Hepatocyte (in vitro differentiated cells): ENCODE data around the gene SLC16A6. TPM values are rescaled to one million over a fixed set of nuclear protein-coding genes. Genes with fewer than 3 reads are reported as not detected.
"Not testable (repeated sequence)": the region's sequence is repeated elsewhere in the genome, so short reads cannot be mapped to it uniquely, and the experiment has no call there.

Source experiments
- DNase-seq: peaks from one replicate; pipeline ENCODE4 v3.0.0-alpha.2; 2016; ENCODE audit warnings: low spot score
- H2AFZ ChIP-seq: fragments of 200-600 bp; sonication (generic); 2 replicates; pipeline ENCODE4 v1.6.0; 2016; ENCODE audit warnings: antibody characterized with exemption, mild to moderate bottlenecking
- H3K27ac ChIP-seq: fragments of 200-600 bp; sonication (generic); 2 replicates; pipeline ENCODE4 v1.5.1; 2016; ENCODE audit warnings: mild to moderate bottlenecking
- H3K27me3 ChIP-seq: fragments of 200-600 bp; sonication (generic); 2 replicates; pipeline ENCODE4 v1.6.1; 2016
- H3K36me3 ChIP-seq: fragments of 200-600 bp; sonication (generic); replicated peaks from 2 replicates; pipeline ENCODE4 v1.5.1; 2016; ENCODE audit warnings: low read depth; ENCODE audit not compliant: insufficient read depth
- H3K4me1 ChIP-seq: fragments of 200-600 bp; sonication (generic); 2 replicates; pipeline ENCODE4 v1.5.1; 2016; ENCODE audit warnings: mild to moderate bottlenecking, moderate library complexity; ENCODE audit not compliant: insufficient read depth
- H3K4me2 ChIP-seq: fragments of 200-600 bp; sonication (generic); 2 replicates; pipeline ENCODE4 v1.6.0; 2016
- H3K4me3 ChIP-seq: fragments of 200-600 bp; sonication (generic); 2 replicates; pipeline ENCODE4 v1.5.1; 2016; ENCODE audit warnings: mild to moderate bottlenecking
- H3K79me2 ChIP-seq: fragments of 200-600 bp; sonication (generic); 2 replicates; pipeline ENCODE4 v1.6.0; 2017; ENCODE audit warnings: mild to moderate bottlenecking
- H3K9me2 ChIP-seq: fragments of 200-600 bp; sonication (generic); replicated peaks from 2 replicates; pipeline ENCODE4 v1.6.0; 2017; ENCODE audit warnings: mild to moderate bottlenecking; ENCODE audit not compliant: insufficient read depth
- H3K9me3 ChIP-seq: fragments of 200-600 bp; sonication (generic); 2 replicates; pipeline ENCODE4 v1.5.1; 2016; ENCODE audit warnings: low read depth, mild to moderate bottlenecking
- H4K20me1 ChIP-seq: fragments of 200-600 bp; sonication (generic); 2 replicates; pipeline ENCODE4 v1.6.0; 2016; ENCODE audit warnings: mild to moderate bottlenecking; ENCODE audit not compliant: insufficient read depth, poor library complexity, severe bottlenecking
- EZH2 ChIP-seq: fragments of 200-600 bp; sonication (generic); IDR thresholded peaks from 2 replicates; pipeline ENCODE4 v1.6.1; 2016; ENCODE audit warnings: antibody characterized with exemption, mild to moderate bottlenecking, borderline replicate concordance
- EZH2phosphoT487 ChIP-seq: fragments of 200-600 bp; sonication (generic); IDR thresholded peaks from one replicate; pipeline ENCODE4 v1.6.1; 2018; ENCODE audit warnings: antibody characterized with exemption, mild to moderate bottlenecking, low read depth, moderate library complexity; ENCODE audit not compliant: unreplicated experiment, severe bottlenecking
- WGBS: methylation state at CpG from one replicate; pipeline ENCODE4 v1.1.6; 2016; ENCODE audit warnings: low lambda C conversion rate; ENCODE audit errors: missing lambda C conversion rate; 5-methylcytosine and 5-hydroxymethylcytosine counted together
- polyA plus RNA-seq: library from polyadenylated mRNA; unstranded; fragments of >200 nt; fragmentation: Nextera tagmentation; extraction: Ambion mirVana; gene quantifications from 2 replicates; pipeline ENCODE4 v1.2.1, GENCODE V29; 2016
- total RNA-seq: library from RNA; depleted of rRNA; stranded (reverse); fragments of >200 nt; gene quantifications from 2 replicates; pipeline ENCODE4 v1.2.3, GENCODE V29; 2014

Gene SLC16A6
- total and polyA plus RNA-seq, 2 experiments from 2014 or later: 0.06 TPM; not detected in 1

GRCh38 chr17:68238164-68238870, 52.6 kb downstream of the SLC16A6 start:
- no peak overlapping the region for H3K4me3 ChIP-seq
- H3K36me3 ChIP-seq: no peaks in the 10 kb centered on the region
- H3K79me2 ChIP-seq: no peaks in the 10 kb centered on the region
- no peaks in the 10 kb centered on the region for H3K9me2 ChIP-seq
- H4K20me1 ChIP-seq: no peaks in the 10 kb centered on the region
- no peak for DNase-seq
- H3K4me1 ChIP-seq: no peaks in the 10 kb centered on the region
- TF ChIP-seq EZH2phosphoT487 (no peak), EZH2 (no peak)
- no peaks in the 10 kb centered on the region for H3K9me3 ChIP-seq
- no peak overlapping the region for H2AFZ ChIP-seq
- H3K4me2 ChIP-seq: no peak overlapping the region
- no peaks in the 10 kb centered on the region for H3K27me3 ChIP-seq
- WGBS: 55% methylated on average over 3 of the region's 3 CpGs
- H3K27ac ChIP-seq: no peak overlapping the region

DNA sequence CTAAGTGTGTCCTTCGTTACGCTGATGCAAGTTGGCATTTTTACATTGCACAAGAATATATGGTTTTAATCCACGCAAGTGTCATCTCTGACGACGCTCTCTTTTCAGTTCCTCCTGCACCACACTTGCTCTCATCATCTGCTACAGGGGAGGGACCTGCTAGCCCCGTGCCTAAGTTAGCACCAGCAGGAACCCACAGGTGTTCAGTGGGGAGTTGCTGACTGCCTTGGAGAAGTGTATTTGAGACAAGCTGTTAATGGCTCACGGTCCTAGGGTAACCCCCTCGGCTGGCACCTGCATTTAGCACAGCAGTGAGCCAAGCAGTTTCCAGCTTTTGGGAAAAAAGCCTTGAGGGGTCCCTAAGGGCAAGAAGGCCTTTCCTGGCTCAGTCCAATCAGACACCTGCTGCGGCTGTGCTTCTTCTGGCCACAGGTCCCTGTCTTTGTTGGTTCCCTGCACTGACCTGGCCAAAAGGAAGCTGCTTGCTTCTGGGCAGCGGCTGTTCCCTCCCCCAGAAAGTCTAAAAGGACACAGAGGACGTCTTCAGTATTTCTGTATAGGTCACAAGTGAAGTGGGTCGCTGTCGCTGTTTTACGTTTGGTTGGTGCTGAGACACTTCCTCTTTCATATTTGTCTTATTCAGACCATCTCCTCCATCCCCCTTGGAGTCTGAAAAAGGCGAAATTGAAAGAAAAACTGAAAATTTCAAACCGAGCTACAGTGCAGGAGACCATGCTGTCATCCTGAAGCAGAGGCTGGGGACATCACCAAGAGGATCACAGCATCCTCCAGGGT, 53.4 kb downstream of the SLC16A6 start:
- not testable (repeated sequence) for H3K4me1 ChIP-seq, H3K27me3 ChIP-seq, H3K4me3 ChIP-seq, H3K4me2 ChIP-seq, DNase-seq, H3K36me3 ChIP-seq, H2AFZ ChIP-seq, H3K27ac ChIP-seq, H4K20me1 ChIP-seq, H3K9me2 ChIP-seq, H3K79me2 ChIP-seq, H3K9me3 ChIP-seq
- 87% methylated on average over 16 of the region's 16 CpGs for WGBS

- H3K9me3 ChIP-seq, H3K4me3 ChIP-seq, H4K20me1 ChIP-seq, H2AFZ ChIP-seq, H3K9me2 ChIP-seq, H3K27me3 ChIP-seq, H3K4me2 ChIP-seq, H3K4me1 ChIP-seq, H3K79me2 ChIP-seq, H3K27ac ChIP-seq, H3K36me3 ChIP-seq, DNase-seq: not testable (repeated sequence)
- 94% methylated on average over 11 of the region's 11 CpGs for WGBS
Measured at GRCh38 chr17:68235336-68235791, 55.6 kb downstream of the SLC16A6 start.

DNA sequence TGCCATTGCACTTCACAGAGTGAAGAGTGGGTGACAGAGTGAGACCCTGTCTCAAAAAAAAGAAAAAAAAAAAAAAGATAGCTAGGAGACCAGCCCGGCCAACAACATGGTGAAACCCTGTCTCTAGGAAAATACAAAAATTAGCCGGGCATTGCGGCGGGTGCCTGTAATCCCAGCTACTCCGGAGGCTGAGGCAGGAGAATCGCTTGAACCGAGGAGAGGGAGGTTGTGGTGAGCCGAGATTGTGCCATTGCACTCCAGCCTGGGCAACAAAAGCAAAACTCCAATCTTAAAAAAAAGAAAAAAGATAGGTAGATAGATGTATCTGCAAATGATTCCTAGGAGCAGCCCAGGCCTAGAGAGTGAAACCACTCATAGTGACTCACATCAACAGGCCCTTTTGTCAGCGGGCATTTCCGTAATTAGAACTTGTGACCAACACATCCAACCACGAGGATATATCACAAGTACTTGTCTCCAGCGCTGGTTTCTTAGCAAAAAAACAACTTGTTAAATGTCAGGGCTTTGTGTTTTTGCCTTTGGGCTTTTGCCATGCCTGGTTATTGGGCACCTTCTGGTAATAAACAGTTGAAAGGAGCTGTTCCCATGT, 56.1 kb downstream of the SLC16A6 start:
- DNase-seq, H3K4me2 ChIP-seq, H3K27me3 ChIP-seq, H3K27ac ChIP-seq, H3K9me2 ChIP-seq, H3K36me3 ChIP-seq, H2AFZ ChIP-seq, H3K79me2 ChIP-seq, H3K9me3 ChIP-seq, H4K20me1 ChIP-seq, H3K4me1 ChIP-seq, H3K4me3 ChIP-seq: not testable (repeated sequence)
- 93% methylated on average over 12 of the region's 12 CpGs for WGBS

- H3K27ac ChIP-seq, H3K36me3 ChIP-seq, H4K20me1 ChIP-seq, H2AFZ ChIP-seq, H3K4me2 ChIP-seq, H3K9me3 ChIP-seq, H3K4me1 ChIP-seq, H3K4me3 ChIP-seq, DNase-seq, H3K9me2 ChIP-seq, H3K79me2 ChIP-seq, H3K27me3 ChIP-seq: not testable (repeated sequence)
- WGBS: 100% methylated on average over 1 of the region's 1 CpG
Measured at GRCh38 chr17:68232741-68233140, 58.2 kb downstream of the SLC16A6 start.
